Measurements from ENCODE around the gene ADAMTS17.

Gene ADAMTS17

GRCh38 chr15:100120111-100120510, 221.7 kb downstream of the ADAMTS17 start:
- no peak for DNase-seq

GRCh38 chr15:100118546-100118945, 223.2 kb downstream of the ADAMTS17 start:
- no peak for DNase-seq

GRCh38 chr15:100116416-100117190, 225.2 kb downstream of the ADAMTS17 start:
- no peak for DNase-seq

- no peak for DNase-seq
Measured at GRCh38 chr15:100115711-100116090, 226.1 kb downstream of the ADAMTS17 start.

- DNase-seq: no peak
Measured at GRCh38 chr15:100115066-100115710, 226.6 kb downstream of the ADAMTS17 start.

- DNase-seq: no peak
Measured at GRCh38 chr15:100114571-100114970, 227.2 kb downstream of the ADAMTS17 start.

- no peak for DNase-seq
Measured at GRCh38 chr15:100114100-100114499, 227.7 kb downstream of the ADAMTS17 start.

- DNase-seq: no peak
Measured at GRCh38 chr15:100113351-100114080, 228.3 kb downstream of the ADAMTS17 start.

- DNase-seq: no peak
Measured at GRCh38 chr15:100112636-100113305, 229.0 kb downstream of the ADAMTS17 start.

GRCh38 chr15:100112061-100112420, 229.7 kb downstream of the ADAMTS17 start:
- no peak for DNase-seq

- DNase-seq: no peak
Measured at GRCh38 chr15:100111125-100112060, 230.4 kb downstream of the ADAMTS17 start.

GRCh38 chr15:100109486-100110035, 232.2 kb downstream of the ADAMTS17 start:
- DNase-seq: no peak

GRCh38 chr15:100108846-100109245, 232.9 kb downstream of the ADAMTS17 start:
- no peak for DNase-seq

- DNase-seq: no peak
Measured at GRCh38 chr15:100108346-100108745, 233.4 kb downstream of the ADAMTS17 start.

- no peak for DNase-seq
Measured at GRCh38 chr15:100107606-100108225, 234.1 kb downstream of the ADAMTS17 start.

- DNase-seq: no peak
Measured at GRCh38 chr15:100107151-100107550, 234.6 kb downstream of the ADAMTS17 start.

- DNase-seq: no peak
Measured at GRCh38 chr15:100106732-100107131, 235.0 kb downstream of the ADAMTS17 start.

GRCh38 chr15:100105101-100105500, 236.7 kb downstream of the ADAMTS17 start:
- no peak for DNase-seq

GRCh38 chr15:100104245-100104644, 237.5 kb downstream of the ADAMTS17 start:
- DNase-seq: no peak

- no peak for DNase-seq
Measured at GRCh38 chr15:100103828-100104227, 237.9 kb downstream of the ADAMTS17 start.

GRCh38 chr15:100101426-100102089, 240.2 kb downstream of the ADAMTS17 start:
- DNase-seq: no peak

All from CD4-positive, alpha-beta T cell treated with Interleukin-1 beta for 1 hour (primary cell).